Caco-2 (cell line): ENCODE measurements around the gene CARD9. TPM values are rescaled to one million over a fixed set of nuclear protein-coding genes. Genes with fewer than 3 reads are reported as not detected.

Experiments used
- BruUV-seq: library from RNA; stranded (reverse); fragments of 400-500 nt; replicated peaks from 2 replicates; lab custom pipeline; 2021; lab: Mats Ljungman, UMichigan
- CTCF ChIA-PET: fragments of 300-600 bp; sonication (Branson Sonifier 250); formaldehyde crosslinking; loops from one replicate; lab custom pipeline; 2022; ENCODE audit warnings: antibody characterized with exemption; lab: Charles Lee
- POLR2A ChIA-PET: fragments of 300-600 bp; sonication (Branson Sonifier 250); formaldehyde crosslinking; loops from one replicate; lab custom pipeline; 2022; ENCODE audit warnings: antibody characterized with exemption; lab: Charles Lee
- DNase-seq, 2 experiments: peaks; one replicate each; pipeline versions ENCODE4 v3.0.0 to v3.0.0-alpha.2; 2020 to 2022
- H3K27me3 ChIP-seq: replicated peaks from 2 replicates; pipeline ENCODE4 v1.6.0; 2011; ENCODE audit warnings: low read length; ENCODE audit not compliant: control insufficient read depth, insufficient read depth
- H3K36me3 ChIP-seq: 2 replicates; pipeline ENCODE4 v1.5.1; 2011; ENCODE audit warnings: low read length; ENCODE audit not compliant: control insufficient read depth, insufficient read depth
- H3K4me1 ChIP-seq: fragments of 250-450 bp; sonication (Bioruptor Pico); 2 replicates; pipeline ENCODE4 v1.5.1; 2020; ENCODE audit warnings: mild to moderate bottlenecking
- H3K4me3 ChIP-seq: 2 replicates; pipeline ENCODE4 v1.5.1; 2011; ENCODE audit warnings: low read depth, mild to moderate bottlenecking, control low read depth, low read length
- H3K9me3 ChIP-seq: fragments of 250-450 bp; sonication (Bioruptor Pico); 2 replicates; pipeline ENCODE4 v1.5.1; 2020; ENCODE audit warnings: mild to moderate bottlenecking, moderate library complexity
- H3K27ac Mint-ChIP-seq: one replicate; pipeline ENCODE4 v1.8.0; 2022; ENCODE audit warnings: mixed read lengths; ENCODE audit not compliant: unreplicated experiment
- H3K27me3 Mint-ChIP-seq: one replicate; pipeline ENCODE4 v1.8.0; 2022; ENCODE audit warnings: mixed read lengths; ENCODE audit not compliant: insufficient read depth, unreplicated experiment
- H3K36me3 Mint-ChIP-seq: one replicate; pipeline ENCODE4 v1.8.0; 2022; ENCODE audit warnings: mild to moderate bottlenecking, mixed read lengths; ENCODE audit not compliant: insufficient read depth, unreplicated experiment
- H3K4me1 Mint-ChIP-seq: one replicate; pipeline ENCODE4 v1.8.0; 2022; ENCODE audit warnings: low read depth, mixed read lengths; ENCODE audit not compliant: unreplicated experiment
- H3K4me3 Mint-ChIP-seq: one replicate; pipeline ENCODE4 v1.8.0; 2022; ENCODE audit warnings: mild to moderate bottlenecking, moderate library complexity, mixed read lengths; ENCODE audit not compliant: unreplicated experiment
- H3K9me3 Mint-ChIP-seq: one replicate; pipeline ENCODE4 v1.8.0; 2022; ENCODE audit warnings: mixed read lengths; ENCODE audit not compliant: unreplicated experiment
- intact Hi-C: fragments of 100-400 bp; cut with micrococcal nuclease; formaldehyde crosslinking; loops from one replicate; pipeline ENCODE4 v1.10.0; 2022; ENCODE audit not compliant: unreplicated experiment
- total RNA-seq: library from RNA; stranded (reverse); gene quantifications from 2 replicates; pipeline ENCODE4 v1.2.3, GENCODE V29; 2022
- TF ChIP-seq, protein P1 (sequence below), 2 experiments: fragments of 200-600 bp in 1 of 2; IDR thresholded peaks; 1 replicate in 1 of 2; 2 replicates in 1 of 2; pipeline versions ENCODE4 v1.5.1 to v1.8.0; 2011 to 2022; ENCODE audit warnings: antibody characterized with exemption in 1 of 2, control low read depth in 1 of 2, inconsistent platforms in 1 of 2, low read depth in 1 of 2, low read length in 1 of 2, mild to moderate bottlenecking in 1 of 2, moderate library complexity in 1 of 2; ENCODE audit not compliant: insufficient read depth in 1 of 2, severe bottlenecking in 1 of 2, unreplicated experiment in 1 of 2

CARD9 gene
- total RNA-seq, 1 experiment from 2014 or later, result 1.7 TPM

GRCh38 chr9:136421791-136422190 lies 48.3 kb upstream of the CARD9 start:
- ChIA-PET POLR2A (no interaction called here), CTCF (no interaction called here)
- Mint-ChIP-seq H3K27ac (no peak overlapping the region), H3K4me1 (no peaks in the 10 kb centered on the region), H3K27me3 (no peaks in the 10 kb centered on the region), H3K36me3 (peaks cover 91% of the 10 kb centered on the region), H3K9me3 (no peaks in the 10 kb centered on the region), H3K4me3 (no peak overlapping the region)
- no peak for DNase-seq
- no peak overlapping the region for H3K4me3 ChIP-seq
- BruUV-seq, result no TSS peak
- intact Hi-C loops, result no loop called here
- H3K27me3 ChIP-seq, result no peaks in the 10 kb centered on the region
- TF ChIP-seq, protein P1, sequence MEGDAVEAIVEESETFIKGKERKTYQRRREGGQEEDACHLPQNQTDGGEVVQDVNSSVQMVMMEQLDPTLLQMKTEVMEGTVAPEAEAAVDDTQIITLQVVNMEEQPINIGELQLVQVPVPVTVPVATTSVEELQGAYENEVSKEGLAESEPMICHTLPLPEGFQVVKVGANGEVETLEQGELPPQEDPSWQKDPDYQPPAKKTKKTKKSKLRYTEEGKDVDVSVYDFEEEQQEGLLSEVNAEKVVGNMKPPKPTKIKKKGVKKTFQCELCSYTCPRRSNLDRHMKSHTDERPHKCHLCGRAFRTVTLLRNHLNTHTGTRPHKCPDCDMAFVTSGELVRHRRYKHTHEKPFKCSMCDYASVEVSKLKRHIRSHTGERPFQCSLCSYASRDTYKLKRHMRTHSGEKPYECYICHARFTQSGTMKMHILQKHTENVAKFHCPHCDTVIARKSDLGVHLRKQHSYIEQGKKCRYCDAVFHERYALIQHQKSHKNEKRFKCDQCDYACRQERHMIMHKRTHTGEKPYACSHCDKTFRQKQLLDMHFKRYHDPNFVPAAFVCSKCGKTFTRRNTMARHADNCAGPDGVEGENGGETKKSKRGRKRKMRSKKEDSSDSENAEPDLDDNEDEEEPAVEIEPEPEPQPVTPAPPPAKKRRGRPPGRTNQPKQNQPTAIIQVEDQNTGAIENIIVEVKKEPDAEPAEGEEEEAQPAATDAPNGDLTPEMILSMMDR (IDR thresholded peaks at IDR 0.05; ENCODE audit: insufficient read depth in 1 of 2, low read depth in 1 of 2, low read length in 1 of 2, severe bottlenecking in 1 of 2, unreplicated experiment in 1 of 2), result no peak
- no peaks in the 10 kb centered on the region for H3K4me1 ChIP-seq
- no peaks in the 10 kb centered on the region for H3K9me3 ChIP-seq
- peaks cover 3% of the 10 kb centered on the region; the same call in 1 of the 2 replicates for H3K36me3 ChIP-seq

GRCh38 chr9:136419092-136419420 lies 45.6 kb upstream of the CARD9 start:
- ChIA-PET POLR2A (interaction anchor here (0.6 kb wide), 1 partner anchor 429 kb away, joined by 3 read pairs; no protein-coding TSS in a partner anchor), CTCF (interaction anchor here (0.6 kb wide), 1 partner anchor 35 kb away, joined by 7 read pairs; no protein-coding TSS in a partner anchor)
- BruUV-seq, result no TSS peak
- Mint-ChIP-seq H3K4me1 (no peaks in the 10 kb centered on the region), H3K27ac (no peak overlapping the region), H3K27me3 (no peaks in the 10 kb centered on the region), H3K36me3 (peaks cover 92% of the 10 kb centered on the region), H3K4me3 (no peak overlapping the region), H3K9me3 (no peaks in the 10 kb centered on the region)
- H3K36me3 ChIP-seq, result peaks cover 4% of the 10 kb centered on the region
- no peaks in the 10 kb centered on the region for H3K9me3 ChIP-seq
- no peak for DNase-seq
- intact Hi-C loops, result no loop called here
- TF ChIP-seq, protein P1 (IDR thresholded peaks at IDR 0.05; ENCODE audit: insufficient read depth in 1 of 2, low read depth in 1 of 2, low read length in 1 of 2, severe bottlenecking in 1 of 2, unreplicated experiment in 1 of 2), result no peak
- no peak overlapping the region for H3K4me3 ChIP-seq
- H3K4me1 ChIP-seq, result no peaks in the 10 kb centered on the region
- H3K27me3 ChIP-seq, result no peaks in the 10 kb centered on the region

- H3K9me3 ChIP-seq, result no peaks in the 10 kb centered on the region
- H3K27me3 Mint-ChIP-seq, result no peaks in the 10 kb centered on the region
- intact Hi-C loops, result no loop called here
- H3K36me3 ChIP-seq, result peaks cover 6% of the 10 kb centered on the region
- no peaks in the 10 kb centered on the region for H3K9me3 Mint-ChIP-seq
- H3K27ac Mint-ChIP-seq, result no peak overlapping the region
- BruUV-seq, result no TSS peak
- no peaks in the 10 kb centered on the region for H3K27me3 ChIP-seq
- no peaks in the 10 kb centered on the region for H3K4me1 ChIP-seq
- H3K4me3 Mint-ChIP-seq, result no peak overlapping the region
- no peaks in the 10 kb centered on the region for H3K4me1 Mint-ChIP-seq
- TF ChIP-seq, protein P1 (IDR thresholded peaks at IDR 0.05; ENCODE audit: insufficient read depth in 1 of 2, low read depth in 1 of 2, low read length in 1 of 2, severe bottlenecking in 1 of 2, unreplicated experiment in 1 of 2), result no peak
- no peak overlapping the region for H3K4me3 ChIP-seq
- CTCF ChIA-PET, result interaction anchor here (0.6 kb wide), 1 partner anchor 35 kb away, joined by 7 read pairs; no protein-coding TSS in a partner anchor
- no peak for DNase-seq
- peaks cover 92% of the 10 kb centered on the region for H3K36me3 Mint-ChIP-seq
- POLR2A ChIA-PET, result no interaction called here
Observed at GRCh38 chr9:136418182-136419091, 45.0 kb upstream of the CARD9 start.
